AG04449 (cell line): ENCODE measurements around the gene CPE.
A peak's percentile ranks its signal among the peaks of the same experiment; 100 is the strongest.
"Not testable (repeated sequence)": the region's sequence is repeated elsewhere in the genome, so short reads cannot be mapped to it uniquely, and the experiment has no call there.

Experiments used
- CTCF ChIA-PET: fragments of 350-600 bp; formaldehyde crosslinking; extraction: SDS; loops from one replicate; lab custom pipeline; 2021; ENCODE audit warnings: antibody characterized with exemption; lab: Yijun Ruan, JAX
- POLR2A ChIA-PET: fragments of 400-600, 350-600 bp; formaldehyde crosslinking; extraction: SDS; loops from one replicate; lab custom pipeline; 2020; ENCODE audit warnings: antibody characterized with exemption, inconsistent platforms; lab: Yijun Ruan, JAX
- DNase-seq: peaks from one replicate; pipeline ENCODE4 v3.0.0-alpha.2; 2010; ENCODE audit warnings: low read depth, low spot score
- H3K4me3 ChIP-seq: 2 replicates; pipeline ENCODE4 v1.5.1; 2011; ENCODE audit warnings: low read depth, mild to moderate bottlenecking, control low read depth, low read length
- CTCF ChIP-seq: IDR thresholded peaks from one replicate; pipeline ENCODE4 v1.5.1; 2011; ENCODE audit warnings: mild to moderate bottlenecking, moderate library complexity, low read length, control low read depth, inconsistent platforms; ENCODE audit not compliant: insufficient read depth; ENCODE audit errors: missing control alignments

The CPE gene

GRCh38 chr4:165489786-165490185 lies 111.0 kb downstream of the CPE start:
- no peak for TF ChIP-seq CTCF
- ChIA-PET CTCF (interaction anchor here (1.8 kb wide), 1 partner anchor 602 kb away, joined by 6 read pairs; no protein-coding TSS in a partner anchor), POLR2A (no interaction called here)
- no peak for DNase-seq
- no peak overlapping the region for H3K4me3 ChIP-seq

- POLR2A ChIA-PET, DNase-seq, H3K4me3 ChIP-seq: not testable (repeated sequence)
- CTCF ChIA-PET = interaction anchor here (1.1 to 2.5 kb wide), 5 partner anchors 12 to 599 kb away, joined by 3 to 22 read pairs (median 7); no protein-coding TSS in a partner anchor
Measured at GRCh38 chr4:165492583-165492982, 113.8 kb downstream of the CPE start.

- POLR2A ChIA-PET = no interaction called here
Measured at GRCh38 chr4:165493359-165493758, 114.6 kb downstream of the CPE start.

GRCh38 chr4:165502916-165503907 lies 124.4 kb downstream of the CPE start:
- CTCF ChIA-PET = interaction anchor here (1.0 to 1.4 kb wide), 2 partner anchors 9 to 10 kb away, joined by 3 to 6 read pairs; no protein-coding TSS in a partner anchor
- POLR2A ChIA-PET = no interaction called here
- TF ChIP-seq CTCF = no peak
- no peak for DNase-seq
- no peak overlapping the region for H3K4me3 ChIP-seq

More at GRCh38 chr4:165493359-165493758, 114.6 kb downstream of the CPE start:
- CTCF ChIA-PET = interaction anchor here (0.7 to 2.5 kb wide), 18 partner anchors 9 to 616 kb away, joined by 3 to 22 read pairs (median 3); no protein-coding TSS in a partner anchor
- no peak for DNase-seq
- TF ChIP-seq CTCF = peak; percentile 77
- H3K4me3 ChIP-seq = no peak overlapping the region

GRCh38 chr4:165504184-165504583 lies 125.4 kb downstream of the CPE start:
- no peak for DNase-seq
- no peak overlapping the region for H3K4me3 ChIP-seq
- no peak for TF ChIP-seq CTCF
- POLR2A ChIA-PET = no interaction called here
- CTCF ChIA-PET = interaction anchor here (1.4 kb wide), 1 partner anchor 10 kb away, joined by 6 read pairs; no protein-coding TSS in a partner anchor

GRCh38 chr4:165505958-165506837 lies 127.4 kb downstream of the CPE start:
- ChIA-PET CTCF (no interaction called here), POLR2A (no interaction called here)
- no peak overlapping the region for H3K4me3 ChIP-seq
- TF ChIP-seq CTCF = no peak
- no peak for DNase-seq
